Epithelial cell of prostate (primary cell): ENCODE results near the gene ATP12A.

ENCODE experiments used
- DNase-seq: peaks from one replicate; pipeline ENCODE4 v3.0.0-alpha.2; 2011; ENCODE audit warnings: low read depth, low spot score
- H3K27ac ChIP-seq: fragments of 450-650 bp; 2 replicates; pipeline ENCODE4 v1.5.1; 2017; ENCODE audit warnings: mild to moderate bottlenecking

ATP12A gene

GRCh38 chr13:24683838-24684599 is 3.8 kb downstream of the ATP12A start:
- no peak for DNase-seq
- H3K27ac ChIP-seq: no peak overlapping the region

GRCh38 chr13:24684600-24684998 is 4.4 kb downstream of the ATP12A start:
- no peak overlapping the region for H3K27ac ChIP-seq
- no peak for DNase-seq

- no peak overlapping the region for H3K27ac ChIP-seq
- no peak for DNase-seq
Measured at GRCh38 chr13:24685314-24685713, 5.1 kb downstream of the ATP12A start.

GRCh38 chr13:24687611-24688010 is 7.4 kb downstream of the ATP12A start:
- H3K27ac ChIP-seq: no peak overlapping the region

GRCh38 chr13:24688111-24688510 is 7.9 kb downstream of the ATP12A start:
- H3K27ac ChIP-seq: no peak overlapping the region
- DNase-seq: no peak

More at GRCh38 chr13:24687611-24688010, 7.4 kb downstream of the ATP12A start:
- DNase-seq: no peak

DNA sequence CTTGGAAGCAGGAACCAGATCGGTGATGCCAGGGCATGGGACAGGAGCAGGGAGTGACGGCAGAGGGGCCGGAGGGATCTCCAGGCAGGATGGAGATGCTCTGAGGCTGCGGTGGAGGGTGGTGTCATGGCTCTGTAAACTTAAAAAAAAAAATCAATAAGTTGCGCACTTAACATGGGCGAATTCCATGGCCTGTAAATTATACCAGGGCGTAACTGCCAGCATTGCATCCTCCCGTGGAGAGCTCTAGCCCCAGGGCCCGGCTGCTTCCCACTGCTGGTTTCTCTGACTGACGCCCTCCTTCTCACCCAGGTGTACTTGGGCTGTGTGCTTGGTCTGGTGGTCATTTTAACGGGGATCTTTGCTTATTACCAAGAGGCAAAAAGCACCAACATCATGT is 8.7 kb downstream of the ATP12A start:
- H3K27ac ChIP-seq: no peak overlapping the region
- no peak for DNase-seq

- H3K27ac ChIP-seq: no peak overlapping the region
- DNase-seq: no peak
Measured at GRCh38 chr13:24691381-24691780, 11.2 kb downstream of the ATP12A start.

DNA sequence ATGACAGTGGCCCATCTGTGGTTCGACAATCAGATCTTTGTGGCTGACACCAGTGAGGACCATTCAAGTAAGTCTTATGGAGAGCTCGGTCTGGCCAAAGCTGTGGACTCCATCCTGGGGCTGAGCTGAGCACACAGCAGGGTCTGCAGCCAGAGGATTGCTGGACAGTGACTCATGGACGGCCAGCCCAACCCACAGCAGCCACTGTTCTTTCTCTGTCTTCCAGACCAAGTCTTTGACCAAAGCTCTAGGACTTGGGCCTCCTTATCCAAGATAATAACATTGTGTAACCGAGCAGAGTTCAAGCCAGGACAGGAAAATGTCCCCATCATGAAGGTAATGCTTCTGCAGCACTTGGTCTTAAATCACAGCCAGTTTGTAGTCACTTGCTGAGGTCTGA is 12.4 kb downstream of the ATP12A start:
- no peak for DNase-seq
- H3K27ac ChIP-seq: no peak overlapping the region

DNA sequence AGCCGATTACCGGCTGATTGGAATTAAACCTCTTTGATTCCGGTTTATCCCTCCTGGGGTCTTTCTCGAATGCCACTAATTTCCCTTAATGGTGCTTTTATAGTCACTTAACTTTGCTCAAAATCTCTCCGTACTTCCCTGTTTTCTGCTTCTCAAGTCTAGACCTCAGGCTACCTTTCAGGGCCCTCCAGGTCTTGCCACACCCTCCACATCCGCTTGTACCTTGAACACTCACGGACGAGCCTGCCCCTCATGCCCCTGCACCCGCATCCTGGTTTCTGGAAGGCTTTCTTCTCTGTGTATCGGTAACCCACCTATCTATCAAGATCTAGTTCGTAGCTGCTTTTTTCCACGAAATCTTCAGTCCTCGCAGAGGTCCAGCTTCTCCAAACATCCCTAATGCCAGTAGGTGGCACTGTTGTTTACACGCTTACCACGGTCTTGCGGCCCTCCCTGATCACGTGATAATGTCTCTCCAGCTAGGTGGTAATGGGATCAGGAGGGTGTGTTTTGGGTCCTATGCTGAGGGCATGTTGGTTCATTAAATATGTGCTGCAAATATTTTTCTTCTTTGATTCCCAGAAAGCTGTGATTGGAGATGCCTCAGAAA is 13.8 kb downstream of the ATP12A start:
- DNase-seq: no peak
- no peak overlapping the region for H3K27ac ChIP-seq

GRCh38 chr13:24694907-24695306 is 14.7 kb downstream of the ATP12A start:
- H3K27ac ChIP-seq: no peak overlapping the region
- DNase-seq: no peak

DNA sequence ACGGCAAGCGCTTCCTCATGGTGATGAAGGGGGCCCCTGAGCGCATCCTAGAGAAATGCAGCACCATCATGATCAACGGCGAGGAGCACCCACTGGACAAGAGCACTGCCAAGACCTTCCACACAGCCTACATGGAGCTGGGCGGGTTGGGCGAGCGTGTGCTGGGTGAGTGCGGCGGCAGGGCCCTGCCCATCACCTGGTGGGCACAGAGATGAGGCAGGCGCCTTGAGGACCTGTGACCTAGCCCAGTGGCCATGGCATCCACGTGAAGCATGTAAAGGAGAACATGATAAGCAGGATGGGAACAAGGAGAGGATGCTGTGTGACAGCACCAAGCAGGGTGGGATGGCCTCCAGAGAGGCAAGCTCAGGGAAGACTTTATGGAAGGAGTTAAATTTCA is 18.5 kb downstream of the ATP12A start:
- DNase-seq: no peak
- no peak overlapping the region for H3K27ac ChIP-seq

- no peak for DNase-seq
- no peak overlapping the region for H3K27ac ChIP-seq
Measured at GRCh38 chr13:24699541-24699940, 19.3 kb downstream of the ATP12A start.

- no peak for DNase-seq
- no peak overlapping the region for H3K27ac ChIP-seq
Measured at GRCh38 chr13:24700539-24700938, 20.3 kb downstream of the ATP12A start.

GRCh38 chr13:24706886-24707585 is 26.8 kb downstream of the ATP12A start:
- no peak for DNase-seq
- no peak overlapping the region for H3K27ac ChIP-seq

DNA sequence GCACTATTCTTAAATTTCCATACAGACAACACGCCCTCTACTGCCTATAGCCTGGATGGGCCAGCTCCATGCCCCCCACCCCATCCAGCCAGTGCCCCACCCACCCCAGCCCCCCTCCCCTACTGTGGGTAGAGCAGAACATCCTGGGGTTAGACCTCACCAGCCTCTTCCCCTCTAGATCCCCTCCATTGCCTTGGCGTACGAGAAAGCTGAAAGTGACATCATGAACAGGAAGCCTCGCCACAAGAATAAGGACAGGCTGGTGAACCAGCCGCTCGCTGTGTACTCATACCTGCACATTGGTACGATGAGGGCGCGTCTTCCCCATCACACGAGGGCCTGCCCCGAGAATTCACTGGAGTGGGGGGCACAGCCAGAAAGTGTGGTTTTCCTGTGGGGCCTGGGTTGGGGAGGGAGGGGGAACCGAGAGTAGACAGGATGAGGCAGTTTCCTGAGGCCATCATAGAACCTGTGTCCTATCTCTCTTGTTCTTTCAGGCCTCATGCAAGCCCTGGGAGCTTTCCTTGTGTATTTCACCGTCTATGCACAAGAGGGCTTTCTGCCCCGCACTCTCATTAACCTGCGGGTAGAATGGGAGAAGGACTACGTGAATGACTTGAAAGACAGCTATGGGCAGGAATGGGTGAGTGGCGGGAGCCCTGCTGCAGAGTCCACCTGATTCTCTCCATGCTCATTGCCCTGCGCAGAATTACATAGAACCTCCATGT is 29.1 kb downstream of the ATP12A start:
- no peak overlapping the region for H3K27ac ChIP-seq
- DNase-seq: no peak

DNA sequence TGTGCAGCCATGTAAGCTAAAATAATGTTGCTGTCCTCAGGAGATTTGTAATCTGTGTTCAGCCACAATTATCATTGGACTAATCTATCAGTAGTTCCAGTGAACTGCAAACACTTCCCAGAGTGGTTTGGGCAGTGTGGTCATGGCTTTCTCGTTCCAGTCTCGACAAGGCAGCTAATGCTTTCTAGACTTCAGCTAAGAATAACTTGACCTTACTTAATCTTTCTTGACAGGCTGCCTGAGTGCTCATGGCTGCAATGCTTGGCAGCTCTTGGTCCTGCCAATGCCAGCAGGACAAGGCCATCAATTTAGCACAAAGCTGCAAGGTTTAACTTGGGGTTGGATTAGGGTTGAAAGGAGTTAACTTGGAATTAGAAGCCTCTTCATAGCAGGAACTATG is 32.8 kb downstream of the ATP12A start:
- no peak for DNase-seq
- H3K27ac ChIP-seq: no peak overlapping the region

GRCh38 chr13:24716011-24716410 is 35.8 kb downstream of the ATP12A start:
- H3K27ac ChIP-seq: no peak overlapping the region
- no peak for DNase-seq

DNA sequence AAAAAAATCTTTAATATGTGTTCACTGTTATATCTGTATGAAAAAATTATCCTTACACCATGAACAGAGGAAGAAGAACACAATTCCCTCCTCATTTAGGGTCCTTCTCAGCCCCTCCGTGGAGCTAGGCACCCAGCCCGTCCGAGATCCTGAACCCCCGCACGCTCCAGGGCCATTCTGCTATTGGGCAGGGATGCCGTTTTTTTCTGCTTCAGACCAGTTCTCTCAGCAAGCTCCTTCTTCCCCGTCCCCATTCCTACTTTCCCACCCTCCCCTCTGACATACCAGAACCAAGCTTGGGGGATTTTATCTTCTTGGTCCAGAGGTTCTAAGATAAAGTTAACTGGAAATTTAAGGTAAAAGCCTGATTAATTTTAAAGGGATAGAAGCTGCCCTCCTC is 36.2 kb downstream of the ATP12A start:
- no peak for DNase-seq
- no peak overlapping the region for H3K27ac ChIP-seq

- no peak overlapping the region for H3K27ac ChIP-seq
- no peak for DNase-seq
Measured at GRCh38 chr13:24717217-24717616, 37.0 kb downstream of the ATP12A start.

DNA sequence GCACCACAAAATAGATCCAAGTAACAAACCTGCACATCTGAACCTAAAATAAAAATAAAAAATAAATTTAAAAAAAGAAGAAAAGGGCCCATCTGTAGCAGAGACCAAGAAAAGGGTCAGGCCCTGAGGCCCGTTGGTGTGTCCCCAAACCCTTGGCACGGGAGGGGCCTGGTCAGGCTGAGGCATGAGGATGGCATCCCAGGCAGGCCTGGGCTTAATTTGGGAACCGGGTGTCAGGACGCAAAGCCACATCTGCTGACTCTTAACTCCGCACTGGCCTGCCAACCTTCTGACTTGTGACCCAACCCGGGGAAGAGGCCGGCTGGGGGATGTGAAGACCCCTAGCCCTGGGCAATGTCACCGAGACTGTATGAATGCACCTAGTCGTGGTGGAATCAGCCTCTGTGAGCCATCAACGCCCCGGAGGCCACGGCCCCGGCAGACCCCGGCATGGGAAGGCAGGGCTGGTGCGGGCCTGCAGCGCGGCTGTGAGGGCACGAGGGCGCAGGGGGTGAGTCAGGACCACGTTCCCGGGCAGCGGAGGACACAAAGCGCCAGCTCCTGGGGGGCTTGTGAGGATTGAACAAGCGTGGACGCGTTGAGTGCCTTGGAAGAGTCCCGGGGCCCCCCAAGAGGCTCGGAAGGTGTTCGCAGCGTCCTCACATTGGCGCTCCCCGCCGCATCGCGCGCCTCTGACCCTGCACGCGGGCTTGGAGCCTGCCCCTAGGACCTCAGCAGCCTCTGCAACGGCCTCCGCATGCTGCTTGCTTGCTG is 38.2 kb downstream of the ATP12A start:
- no peak for DNase-seq

More for the DNA sequence above, 38.2 kb downstream of the ATP12A start:
- H3K27ac ChIP-seq: no peak overlapping the region
